K562 (cell line): ENCODE results near the gene ERVH48-1. TPM values are rescaled to one million over a fixed set of nuclear protein-coding genes. Genes with fewer than 3 reads are reported as not detected.

Source experiments
- CCNT2 ChIP-seq: IDR thresholded peaks from 2 replicates; pipeline ENCODE4 v1.6.1; 2011; ENCODE audit warnings: borderline replicate concordance, low read depth, mild to moderate bottlenecking, moderate library complexity, mixed read lengths, low read length; ENCODE audit not compliant: insufficient read length; ENCODE audit errors: extremely low read depth
- FOSL1 ChIP-seq: fragments of 200-800 bp; sonication (Bioruptor generic); conservative IDR thresholded peaks from 2 replicates; pipeline ENCODE4 v1.6.1; 2016; ENCODE audit warnings: missing genetic modification characterization, missing compliant biosample characterization
- KDM5B ChIP-seq: fragments of 200-600 bp; sonication (generic); IDR thresholded peaks from 2 replicates; pipeline ENCODE4 v1.6.1; 2012; ENCODE audit warnings: low read depth, mild to moderate bottlenecking, moderate library complexity, low read length, control low read depth, inconsistent platforms; ENCODE audit not compliant: insufficient replicate concordance
- MBD2 ChIP-seq: sonication (generic); IDR thresholded peaks from 2 replicates; pipeline ENCODE4 v1.6.1; 2016; ENCODE audit warnings: low read depth, borderline replicate concordance
- PHB ChIP-seq: fragments of 250-450 bp; sonication (Bioruptor Pico); IDR thresholded peaks from 2 replicates; pipeline ENCODE4 v1.5.0; 2021
- PTTG1 ChIP-seq: fragments of 450-650 bp; IDR thresholded peaks from 2 replicates; pipeline ENCODE4 v1.6.1; 2016; ENCODE audit warnings: low read depth, mild to moderate bottlenecking, missing genetic modification characterization, missing compliant biosample characterization
- TFAM ChIP-seq: fragments of 250-450 bp; sonication (Bioruptor Pico); conservative IDR thresholded peaks from 2 replicates; pipeline ENCODE4 v1.5.0; 2021; ENCODE audit warnings: mild to moderate bottlenecking, moderate library complexity
- TOE1 ChIP-seq, 2 experiments: fragments of 450-650 bp in 1 of 2; sonication (generic) in 1 of 2; formaldehyde crosslinking in 1 of 2; IDR thresholded peaks; 2 replicates each; pipeline versions ENCODE4 v1.7.1 to v1.8.0; 2016 to 2022; ENCODE audit warnings: borderline replicate concordance in 2 of 2, mild to moderate bottlenecking in 2 of 2, antibody characterized with exemption in 1 of 2, inconsistent platforms in 1 of 2, low read depth in 1 of 2, missing genetic modification reagents in 1 of 2, moderate library complexity in 1 of 2
- VEZF1 ChIP-seq: fragments of 200-800 bp; sonication (Bioruptor generic); IDR thresholded peaks from 2 replicates; pipeline ENCODE4 v1.6.1; 2017; ENCODE audit warnings: missing genetic modification characterization, missing compliant biosample characterization
- ZBTB8A ChIP-seq: fragments of 450-650 bp; IDR thresholded peaks from 2 replicates; pipeline ENCODE4 v1.6.1; 2018; ENCODE audit warnings: mild to moderate bottlenecking, moderate library complexity; ENCODE audit not compliant: partially characterized antibody
- ZNF311 ChIP-seq: fragments of 250-450 bp; sonication (Bioruptor Pico); IDR thresholded peaks from 2 replicates; pipeline ENCODE4 v1.4.0; 2020; ENCODE audit warnings: mild to moderate bottlenecking, moderate library complexity
- ZNF778 ChIP-seq: fragments of 450-650 bp; formaldehyde crosslinking; IDR thresholded peaks from 2 replicates; pipeline ENCODE4 v1.4.0; 2020; ENCODE audit warnings: mild to moderate bottlenecking, moderate library complexity
- polyA plus RNA-seq, 8 experiments: library from polyadenylated mRNA; depleted of rRNA in 4 of 8; stranded (reverse) in 5 of 8; unstranded in 3 of 8; fragments of >200 nt; fragmentation: Nextera tagmentation in 2 of 8; fragmentation: Illumina TruSeq in 1 of 8; extraction: Ambion mirVana in 2 of 8; extraction: Trizol in 1 of 8; gene quantifications; 2 replicates each; pipeline versions ENCODE4 v1.2.1 to v1.2.3, GENCODE V29; 2011 to 2014; ENCODE audit warnings: inconsistent platforms in 1 of 8, missing spikeins in 1 of 8
- total RNA-seq, 7 experiments: library from RNA; depleted of rRNA in 6 of 7; stranded (reverse); fragments of >200 nt in 6 of 7; fragmentation: Illumina TruSeq in 2 of 7; extraction: Trizol in 2 of 7; gene quantifications; 2 replicates each; pipeline versions ENCODE4 v1.2.1 to v1.2.3, GENCODE V29; 2011 to 2021; ENCODE audit warnings: low replicate concordance in 1 of 7
- TF ChIP-seq, protein P1 (sequence below): sonication (generic); formaldehyde crosslinking; IDR thresholded peaks from 2 replicates; pipeline ENCODE4 v1.8.0; 2023; ENCODE audit warnings: mild to moderate bottlenecking, missing genetic modification reagents
- TF ChIP-seq, protein P2 (sequence below): sonication (generic); formaldehyde crosslinking; IDR thresholded peaks from 2 replicates; pipeline ENCODE4 v1.8.0; 2023; ENCODE audit warnings: mild to moderate bottlenecking, missing genetic modification reagents
- TF ChIP-seq, protein P3 (sequence below): sonication (generic); formaldehyde crosslinking; IDR thresholded peaks from 2 replicates; pipeline ENCODE4 v1.8.0; 2022; ENCODE audit warnings: mild to moderate bottlenecking, missing genetic modification reagents
- TF ChIP-seq, protein P4 (sequence below): fragments of 450-650 bp; formaldehyde crosslinking; conservative IDR thresholded peaks from 2 replicates; pipeline ENCODE4 v1.4.0; 2022; ENCODE audit warnings: mild to moderate bottlenecking, missing genetic modification characterization

ERVH48-1 gene
- total and polyA plus RNA-seq, 9 of the 15 experiments (the other 6 are each of a cell fraction or from before 2014, with no cell fraction given), result 0.08 to 0.49 (median 0.16) TPM; not detected in 3

GRCh38 chr21:42878993-42879787 lies 46.2 kb downstream of the ERVH48-1 start, which contains the start of gene WDR4 (continued):
- TF ChIP-seq, protein P1, sequence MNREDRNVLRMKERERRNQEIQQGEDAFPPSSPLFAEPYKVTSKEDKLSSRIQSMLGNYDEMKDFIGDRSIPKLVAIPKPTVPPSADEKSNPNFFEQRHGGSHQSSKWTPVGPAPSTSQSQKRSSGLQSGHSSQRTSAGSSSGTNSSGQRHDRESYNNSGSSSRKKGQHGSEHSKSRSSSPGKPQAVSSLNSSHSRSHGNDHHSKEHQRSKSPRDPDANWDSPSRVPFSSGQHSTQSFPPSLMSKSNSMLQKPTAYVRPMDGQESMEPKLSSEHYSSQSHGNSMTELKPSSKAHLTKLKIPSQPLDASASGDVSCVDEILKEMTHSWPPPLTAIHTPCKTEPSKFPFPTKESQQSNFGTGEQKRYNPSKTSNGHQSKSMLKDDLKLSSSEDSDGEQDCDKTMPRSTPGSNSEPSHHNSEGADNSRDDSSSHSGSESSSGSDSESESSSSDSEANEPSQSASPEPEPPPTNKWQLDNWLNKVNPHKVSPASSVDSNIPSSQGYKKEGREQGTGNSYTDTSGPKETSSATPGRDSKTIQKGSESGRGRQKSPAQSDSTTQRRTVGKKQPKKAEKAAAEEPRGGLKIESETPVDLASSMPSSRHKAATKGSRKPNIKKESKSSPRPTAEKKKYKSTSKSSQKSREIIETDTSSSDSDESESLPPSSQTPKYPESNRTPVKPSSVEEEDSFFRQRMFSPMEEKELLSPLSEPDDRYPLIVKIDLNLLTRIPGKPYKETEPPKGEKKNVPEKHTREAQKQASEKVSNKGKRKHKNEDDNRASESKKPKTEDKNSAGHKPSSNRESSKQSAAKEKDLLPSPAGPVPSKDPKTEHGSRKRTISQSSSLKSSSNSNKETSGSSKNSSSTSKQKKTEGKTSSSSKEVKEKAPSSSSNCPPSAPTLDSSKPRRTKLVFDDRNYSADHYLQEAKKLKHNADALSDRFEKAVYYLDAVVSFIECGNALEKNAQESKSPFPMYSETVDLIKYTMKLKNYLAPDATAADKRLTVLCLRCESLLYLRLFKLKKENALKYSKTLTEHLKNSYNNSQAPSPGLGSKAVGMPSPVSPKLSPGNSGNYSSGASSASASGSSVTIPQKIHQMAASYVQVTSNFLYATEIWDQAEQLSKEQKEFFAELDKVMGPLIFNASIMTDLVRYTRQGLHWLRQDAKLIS (CRISPR knock-in tag), result peak; percentile 91
- TF ChIP-seq, protein P2, sequence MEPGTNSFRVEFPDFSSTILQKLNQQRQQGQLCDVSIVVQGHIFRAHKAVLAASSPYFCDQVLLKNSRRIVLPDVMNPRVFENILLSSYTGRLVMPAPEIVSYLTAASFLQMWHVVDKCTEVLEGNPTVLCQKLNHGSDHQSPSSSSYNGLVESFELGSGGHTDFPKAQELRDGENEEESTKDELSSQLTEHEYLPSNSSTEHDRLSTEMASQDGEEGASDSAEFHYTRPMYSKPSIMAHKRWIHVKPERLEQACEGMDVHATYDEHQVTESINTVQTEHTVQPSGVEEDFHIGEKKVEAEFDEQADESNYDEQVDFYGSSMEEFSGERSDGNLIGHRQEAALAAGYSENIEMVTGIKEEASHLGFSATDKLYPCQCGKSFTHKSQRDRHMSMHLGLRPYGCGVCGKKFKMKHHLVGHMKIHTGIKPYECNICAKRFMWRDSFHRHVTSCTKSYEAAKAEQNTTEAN, result no peak
- TF ChIP-seq, protein P3, sequence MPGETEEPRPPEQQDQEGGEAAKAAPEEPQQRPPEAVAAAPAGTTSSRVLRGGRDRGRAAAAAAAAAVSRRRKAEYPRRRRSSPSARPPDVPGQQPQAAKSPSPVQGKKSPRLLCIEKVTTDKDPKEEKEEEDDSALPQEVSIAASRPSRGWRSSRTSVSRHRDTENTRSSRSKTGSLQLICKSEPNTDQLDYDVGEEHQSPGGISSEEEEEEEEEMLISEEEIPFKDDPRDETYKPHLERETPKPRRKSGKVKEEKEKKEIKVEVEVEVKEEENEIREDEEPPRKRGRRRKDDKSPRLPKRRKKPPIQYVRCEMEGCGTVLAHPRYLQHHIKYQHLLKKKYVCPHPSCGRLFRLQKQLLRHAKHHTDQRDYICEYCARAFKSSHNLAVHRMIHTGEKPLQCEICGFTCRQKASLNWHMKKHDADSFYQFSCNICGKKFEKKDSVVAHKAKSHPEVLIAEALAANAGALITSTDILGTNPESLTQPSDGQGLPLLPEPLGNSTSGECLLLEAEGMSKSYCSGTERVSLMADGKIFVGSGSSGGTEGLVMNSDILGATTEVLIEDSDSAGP, result no peak
- TF ChIP-seq ZNF778 (no peak), CCNT2 (peak; percentile 56), PTTG1 (tag) (no peak), TOE1 (IDR thresholded peaks at IDR 0.05; ENCODE audit: borderline replicate concordance) (0 out of 2 replicates have a peak, but pooled peaks have one; percentile 51), TOE1 (CRISPR knock-in tag; IDR thresholded peaks at IDR 0.05; ENCODE audit: borderline replicate concordance, low read depth) (peak; percentile 12), TFAM (CRISPR knock-in tag) (no peak), VEZF1 (CRISPR knock-in tag) (no peak), ZBTB8A (no peak), KDM5B (peak; percentile 95), MBD2 (peak; percentile 73), PHB (no peak), ZNF311 (CRISPR knock-in tag) (no peak), FOSL1 (tag) (no peak)
- TF ChIP-seq, protein P4, sequence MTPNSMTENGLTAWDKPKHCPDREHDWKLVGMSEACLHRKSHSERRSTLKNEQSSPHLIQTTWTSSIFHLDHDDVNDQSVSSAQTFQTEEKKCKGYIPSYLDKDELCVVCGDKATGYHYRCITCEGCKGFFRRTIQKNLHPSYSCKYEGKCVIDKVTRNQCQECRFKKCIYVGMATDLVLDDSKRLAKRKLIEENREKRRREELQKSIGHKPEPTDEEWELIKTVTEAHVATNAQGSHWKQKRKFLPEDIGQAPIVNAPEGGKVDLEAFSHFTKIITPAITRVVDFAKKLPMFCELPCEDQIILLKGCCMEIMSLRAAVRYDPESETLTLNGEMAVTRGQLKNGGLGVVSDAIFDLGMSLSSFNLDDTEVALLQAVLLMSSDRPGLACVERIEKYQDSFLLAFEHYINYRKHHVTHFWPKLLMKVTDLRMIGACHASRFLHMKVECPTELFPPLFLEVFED (CRISPR knock-in tag), result no peak
